ENCODE data around the gene CTSH.
"Not testable (repeated sequence)": the region's sequence is repeated elsewhere in the genome, so short reads cannot be mapped to it uniquely, and the experiment has no call there.

Gene CTSH

GRCh38 chr15:78938658-78939488 is 6.0 kb downstream of the CTSH start:
- no peak for DNase-seq

- DNase-seq: no peak
Observed at GRCh38 chr15:78937132-78937739, 7.6 kb downstream of the CTSH start.

- no peak for DNase-seq
Observed at GRCh38 chr15:78934655-78935023, 10.2 kb downstream of the CTSH start.

GRCh38 chr15:78933823-78934654 is 10.8 kb downstream of the CTSH start:
- no peak for DNase-seq

GRCh38 chr15:78933187-78933822 is 11.5 kb downstream of the CTSH start:
- no peak for DNase-seq

GRCh38 chr15:78932258-78932808 is 12.5 kb downstream of the CTSH start:
- DNase-seq: no peak

GRCh38 chr15:78931439-78932257 is 13.2 kb downstream of the CTSH start:
- no peak for DNase-seq

- no peak for DNase-seq
Observed at GRCh38 chr15:78930577-78931388, 14.1 kb downstream of the CTSH start.

GRCh38 chr15:78929536-78930264 is 15.1 kb downstream of the CTSH start:
- DNase-seq: no peak

GRCh38 chr15:78928616-78929093 is 16.2 kb downstream of the CTSH start:
- no peak for DNase-seq

GRCh38 chr15:78928176-78928575 is 16.7 kb downstream of the CTSH start:
- not testable (repeated sequence) for DNase-seq

- no peak for DNase-seq
Observed at GRCh38 chr15:78927077-78927790, 17.6 kb downstream of the CTSH start.

GRCh38 chr15:78925956-78926743 is 18.7 kb downstream of the CTSH start:
- DNase-seq: no peak

GRCh38 chr15:78925076-78925624 is 19.7 kb downstream of the CTSH start:
- DNase-seq: no peak

GRCh38 chr15:78923480-78924360 is 21.1 kb downstream of the CTSH start:
- no peak for DNase-seq

- DNase-seq: no peak
Observed at GRCh38 chr15:78923015-78923414, 21.8 kb downstream of the CTSH start.

- no peak for DNase-seq
Observed at GRCh38 chr15:78922527-78922926, 22.3 kb downstream of the CTSH start.

All from effector CD4-positive, alpha-beta T cell (primary cell).